Right ventricle myocardium inferior (tissue), 1 donor: ENCODE results near the gene PAOX. TPM values are rescaled to one million over a fixed set of nuclear protein-coding genes. Genes with fewer than 3 reads are reported as not detected.
"Not testable (repeated sequence)": the region's sequence is repeated elsewhere in the genome, so short reads cannot be mapped to it uniquely, and the experiment has no call there.

Source experiments
- ATAC-seq: fragments of 200-7000 bp; cut with Tn5 transposase; one replicate; pipeline ENCODE4 v1.9.1; 2020; ENCODE audit warnings: mild to moderate bottlenecking, moderate library complexity
- DNase-seq: peaks from one replicate; pipeline ENCODE4 v3.0.0; 2021; ENCODE audit errors: missing footprints
- intact Hi-C: fragments of 100-400 bp; cut with DNase I; formaldehyde crosslinking; loops from one replicate; pipeline ENCODE4 v1.11.0; 2022
- total RNA-seq: library from RNA; stranded (reverse); fragmentation: NEBNext Ultra II Directional; extraction: Animal tissue kit (Norgen Biotek cat#: 25700); gene quantifications from one replicate; pipeline ENCODE4 v1.2.1, GENCODE V29; 2021
- donor health status: DM: no; HTN: yes; CAD: no; lungs with severe emphysema.

PAOX gene
- total RNA-seq, 1 donor from 2014 or later = 3.5 TPM

DNA sequence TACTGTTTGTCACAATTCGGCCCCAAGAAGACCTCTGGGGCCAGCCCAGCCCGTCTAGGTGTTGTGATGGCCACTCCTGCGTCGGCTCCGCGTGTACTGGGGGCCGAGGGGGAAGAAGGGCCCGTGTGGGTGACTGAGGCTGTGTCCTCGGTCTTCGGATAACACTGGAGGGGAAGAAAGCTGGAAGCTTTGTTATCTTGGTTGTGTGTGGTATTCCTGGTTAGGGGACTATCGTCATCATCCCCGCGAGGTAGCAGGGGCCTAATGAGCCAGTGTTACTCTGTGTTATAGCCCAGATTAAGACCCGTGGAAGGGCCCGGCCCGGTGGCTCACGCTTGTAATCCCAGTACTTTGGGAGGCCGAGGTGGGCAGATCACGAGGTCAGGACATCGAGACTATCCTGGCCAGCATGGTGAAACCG is 15.7 kb downstream of the PAOX start:
- intact Hi-C loops = no loop called here
- DNase-seq = no peak
- no peak for ATAC-seq

DNA sequence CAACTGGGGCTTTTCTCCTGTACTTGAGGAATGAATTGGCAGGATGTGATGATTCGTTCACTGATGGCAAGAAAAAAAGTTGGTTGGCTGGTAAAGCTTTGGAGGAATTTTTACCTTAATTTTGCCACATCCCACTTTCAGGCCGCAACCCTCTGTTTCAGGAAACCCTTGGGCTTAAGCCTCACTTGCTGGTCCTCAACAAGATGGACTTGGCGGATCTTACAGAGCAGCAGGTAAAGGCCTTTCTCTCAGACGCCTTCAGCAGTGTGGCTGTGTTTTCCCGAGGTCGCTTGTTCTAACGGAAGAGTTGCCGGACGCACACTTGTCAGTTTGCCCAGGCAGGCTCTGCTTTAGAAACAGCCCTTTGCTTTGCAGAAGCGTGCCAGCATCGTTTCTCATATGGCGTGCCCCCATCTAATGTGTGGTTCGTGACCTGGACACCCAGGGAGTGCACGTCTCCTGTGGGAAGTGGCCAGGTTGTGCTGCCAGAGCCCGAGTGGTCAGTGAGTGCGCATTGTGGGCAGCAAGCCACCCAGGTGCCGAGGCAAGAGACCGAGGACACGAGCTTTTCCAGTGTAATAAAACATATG is 17.1 kb downstream of the PAOX start:
- ATAC-seq = no peak
- no peak for DNase-seq
- intact Hi-C loops = no loop called here

DNA sequence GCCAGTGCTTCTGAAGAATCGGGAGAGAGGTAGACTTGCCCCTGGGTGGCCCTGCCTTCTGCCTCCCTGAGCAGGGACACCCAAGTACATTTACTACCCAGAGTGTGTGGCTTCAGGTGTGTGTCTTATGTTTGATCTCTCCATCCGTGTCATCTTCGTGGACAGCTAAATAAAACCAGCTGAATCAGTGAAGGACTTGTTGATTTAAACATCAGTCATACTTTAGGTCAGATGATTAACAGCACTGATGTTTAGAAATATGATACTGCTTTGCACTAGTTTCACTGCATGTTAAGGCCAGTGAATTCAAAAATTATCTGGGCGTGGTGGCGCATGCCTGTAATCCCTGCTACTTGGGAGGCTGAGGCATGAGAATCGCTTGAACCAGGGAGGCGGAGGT is 18.9 kb downstream of the PAOX start:
- intact Hi-C loops = no loop called here
- DNase-seq (no peak), ATAC-seq (no peak)

DNA sequence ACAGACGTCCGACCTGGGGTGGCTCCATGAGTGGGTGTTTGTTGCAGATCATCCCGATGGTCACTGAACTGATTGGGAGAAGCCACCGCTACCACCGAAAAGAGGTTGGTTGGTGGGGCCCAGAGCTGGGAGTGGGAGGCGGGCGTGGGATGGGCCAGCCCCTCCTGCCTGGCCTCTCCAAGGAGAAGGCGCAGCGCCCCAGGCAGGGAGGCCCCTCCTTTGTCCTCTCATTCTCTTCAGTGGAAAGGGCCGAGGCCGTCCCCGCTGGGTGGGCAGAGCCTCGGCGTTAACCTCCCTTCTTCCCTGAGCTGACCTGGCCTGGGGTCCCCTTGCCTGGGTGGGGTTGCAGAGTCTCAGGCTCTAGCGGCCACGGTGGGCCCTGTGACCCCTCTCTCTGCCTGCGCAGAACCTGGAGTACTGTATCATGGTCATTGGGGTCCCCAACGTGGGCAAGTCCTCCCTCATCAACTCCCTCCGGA is 20.1 kb downstream of the PAOX start:
- DNase-seq (no peak), ATAC-seq (no peak)
- intact Hi-C loops = no loop called here

GRCh38 chr10:133400624-133401424 is 21.8 kb downstream of the PAOX start:
- intact Hi-C loops = no loop called here
- ATAC-seq = no peak
- DNase-seq = peak; percentile 14

- intact Hi-C loops = no loop called here
- peak; percentile 28 for DNase-seq
- ATAC-seq = no peak
Measured at GRCh38 chr10:133401500-133401899, 22.4 kb downstream of the PAOX start.

DNA sequence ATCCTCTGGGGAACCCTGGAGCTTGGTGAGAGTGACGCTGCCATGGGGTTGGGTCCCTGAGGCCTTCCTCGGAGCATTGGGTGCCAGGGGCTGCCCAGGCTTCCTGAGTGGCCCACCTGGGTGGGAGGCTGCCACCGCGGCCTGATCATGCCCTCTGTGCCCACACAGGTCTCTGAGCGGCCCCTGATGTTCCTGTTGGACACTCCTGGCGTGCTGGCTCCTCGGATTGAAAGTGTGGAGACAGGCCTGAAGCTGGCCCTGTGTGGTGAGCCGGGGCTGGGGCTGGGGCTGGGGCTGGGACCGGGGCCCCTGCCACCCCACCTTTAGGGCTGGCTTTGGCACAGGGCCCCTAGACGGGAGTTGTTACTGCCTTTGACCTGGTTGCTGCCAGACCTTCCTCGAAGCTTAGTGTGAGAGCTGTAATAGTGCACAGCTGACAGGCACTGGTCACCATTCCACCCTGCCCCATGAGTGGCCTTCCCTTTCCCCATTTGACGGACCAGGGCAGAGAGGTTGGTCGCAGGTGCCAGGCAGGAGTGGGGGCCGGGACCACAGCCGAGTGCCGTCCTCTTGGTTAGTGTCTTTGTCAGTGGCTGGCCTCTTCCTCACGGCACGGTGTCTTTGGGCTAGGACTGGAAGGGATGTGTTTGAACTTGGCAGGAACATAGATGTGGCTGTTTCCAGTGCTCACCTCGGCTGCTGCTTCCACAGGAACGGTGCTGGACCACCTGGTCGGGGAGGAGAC is 23.1 kb downstream of the PAOX start:
- ATAC-seq (peak; percentile 20), DNase-seq (peak; percentile 55)
- intact Hi-C loops = no loop called here

GRCh38 chr10:133403359-133403758 is 24.3 kb downstream of the PAOX start:
- intact Hi-C loops = no loop called here
- peak; percentile 14 for DNase-seq
- ATAC-seq = no peak

DNA sequence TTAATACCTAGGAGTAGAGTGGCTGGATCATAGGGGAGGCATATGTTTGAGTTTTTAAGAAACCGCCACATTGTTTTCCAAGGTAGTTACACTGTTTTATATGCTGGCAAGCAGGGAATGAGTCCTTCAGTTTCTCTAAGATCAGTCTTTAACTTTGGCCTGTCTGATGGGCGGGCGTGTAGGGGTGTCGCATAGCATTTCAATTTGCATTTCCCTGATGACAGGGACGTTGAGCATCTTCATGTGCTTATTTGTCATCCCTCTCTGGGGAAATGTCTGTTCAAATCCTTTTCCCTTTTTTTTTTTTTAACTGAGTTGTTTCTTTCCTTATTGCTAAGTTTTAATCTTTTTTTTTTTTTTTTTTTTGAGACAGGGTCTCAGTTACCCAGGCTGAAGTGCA is 24.7 kb downstream of the PAOX start:
- ATAC-seq = no peak
- DNase-seq = no peak
- intact Hi-C loops = no loop called here

- no peak for DNase-seq
- no peak for ATAC-seq
- intact Hi-C loops = no loop called here
Measured at GRCh38 chr10:133405272-133405671, 26.2 kb downstream of the PAOX start.

- intact Hi-C loops = no loop called here
Measured at GRCh38 chr10:133405844-133406527, 26.9 kb downstream of the PAOX start.

DNA sequence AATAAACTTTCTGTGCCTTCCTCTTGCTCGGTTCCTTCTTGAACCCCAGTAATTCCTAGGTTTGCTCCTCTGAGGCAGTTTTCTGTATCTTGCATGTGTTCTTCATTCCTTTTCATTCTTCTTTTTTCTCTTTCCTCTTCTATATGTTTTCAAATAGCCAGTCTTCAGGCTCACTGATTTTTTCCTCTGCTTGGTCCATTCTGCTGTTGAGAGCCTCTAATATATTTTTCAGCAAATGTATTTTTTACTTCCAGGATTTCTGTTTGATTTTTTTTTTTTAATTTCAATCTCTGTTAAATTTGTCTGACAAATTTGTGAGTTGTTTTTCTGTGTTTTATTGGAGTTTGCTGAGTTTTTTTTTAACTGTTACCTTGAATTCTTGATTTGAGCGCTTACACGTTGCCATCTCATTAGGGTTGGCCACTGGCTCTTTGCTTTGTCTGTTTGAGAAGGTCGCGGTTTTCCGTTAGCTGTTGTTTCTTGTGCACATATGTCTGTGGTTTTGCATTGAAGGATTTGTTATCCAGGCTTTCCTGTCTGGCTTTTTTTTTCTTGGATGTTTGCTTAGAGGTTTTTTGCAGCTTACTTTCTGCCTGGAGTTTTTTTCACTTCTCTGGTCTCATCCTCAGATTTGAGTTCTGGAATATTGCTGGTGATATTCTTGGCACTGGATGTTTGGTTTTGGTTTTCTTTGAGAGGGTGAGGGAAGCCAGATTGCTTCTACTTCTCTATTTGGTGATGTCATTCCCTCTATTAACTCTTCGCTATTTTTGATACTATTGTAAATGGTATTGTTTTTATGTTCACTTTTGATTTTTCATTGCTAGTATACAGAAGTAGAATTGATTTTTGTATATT is 32.7 kb downstream of the PAOX start:
- intact Hi-C loops = no loop called here
- DNase-seq (no peak), ATAC-seq (no peak)

More at GRCh38 chr10:133405844-133406527, 26.9 kb downstream of the PAOX start:
- DNase-seq (no peak), ATAC-seq (no peak)

GRCh38 chr10:133412381-133412711 is 33.3 kb downstream of the PAOX start:
- intact Hi-C loops = no loop called here
- DNase-seq (no peak), ATAC-seq (no peak)

DNA sequence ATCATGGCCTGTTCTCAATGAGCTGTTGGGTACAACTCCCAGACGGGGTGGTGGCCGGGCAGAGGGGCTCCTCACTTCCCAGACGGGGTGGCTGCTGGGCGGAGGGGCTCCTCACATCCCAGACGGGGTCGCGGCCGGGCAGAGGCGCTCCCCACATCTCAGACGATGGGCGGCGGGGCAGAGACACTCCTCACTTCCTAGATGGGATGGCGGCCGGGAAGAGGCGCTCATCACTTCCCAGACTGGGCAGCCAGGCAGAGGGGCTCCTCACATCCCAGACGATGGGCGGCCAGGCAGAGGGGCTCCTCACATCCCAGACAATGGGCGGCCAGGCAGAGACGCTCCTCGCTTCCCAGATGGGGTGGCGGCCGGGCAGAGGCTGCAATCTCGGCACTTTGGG is 35.3 kb downstream of the PAOX start:
- intact Hi-C loops, ATAC-seq, DNase-seq: not testable (repeated sequence)

DNA sequence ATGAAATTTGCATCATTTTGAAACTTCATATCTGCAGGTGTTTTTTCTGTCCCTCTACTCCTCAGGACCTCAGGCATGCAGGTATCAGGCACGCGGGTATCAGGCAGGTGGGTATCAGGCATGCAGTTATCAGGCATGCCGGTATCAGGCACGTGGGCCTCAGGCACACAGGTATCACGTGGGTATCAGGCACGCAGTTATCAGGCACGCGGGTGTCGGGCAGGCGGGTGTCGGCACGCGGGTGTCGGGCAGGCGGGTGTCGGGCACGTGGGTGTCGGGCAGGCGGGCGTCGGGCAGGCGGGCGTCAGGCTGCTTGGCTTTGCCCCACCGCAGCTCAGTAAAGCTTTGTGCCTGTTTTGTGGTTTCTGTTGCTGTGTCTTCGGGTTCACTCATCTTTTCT is 36.7 kb downstream of the PAOX start:
- ATAC-seq (no peak), DNase-seq (no peak)
- intact Hi-C loops = no loop called here

DNA sequence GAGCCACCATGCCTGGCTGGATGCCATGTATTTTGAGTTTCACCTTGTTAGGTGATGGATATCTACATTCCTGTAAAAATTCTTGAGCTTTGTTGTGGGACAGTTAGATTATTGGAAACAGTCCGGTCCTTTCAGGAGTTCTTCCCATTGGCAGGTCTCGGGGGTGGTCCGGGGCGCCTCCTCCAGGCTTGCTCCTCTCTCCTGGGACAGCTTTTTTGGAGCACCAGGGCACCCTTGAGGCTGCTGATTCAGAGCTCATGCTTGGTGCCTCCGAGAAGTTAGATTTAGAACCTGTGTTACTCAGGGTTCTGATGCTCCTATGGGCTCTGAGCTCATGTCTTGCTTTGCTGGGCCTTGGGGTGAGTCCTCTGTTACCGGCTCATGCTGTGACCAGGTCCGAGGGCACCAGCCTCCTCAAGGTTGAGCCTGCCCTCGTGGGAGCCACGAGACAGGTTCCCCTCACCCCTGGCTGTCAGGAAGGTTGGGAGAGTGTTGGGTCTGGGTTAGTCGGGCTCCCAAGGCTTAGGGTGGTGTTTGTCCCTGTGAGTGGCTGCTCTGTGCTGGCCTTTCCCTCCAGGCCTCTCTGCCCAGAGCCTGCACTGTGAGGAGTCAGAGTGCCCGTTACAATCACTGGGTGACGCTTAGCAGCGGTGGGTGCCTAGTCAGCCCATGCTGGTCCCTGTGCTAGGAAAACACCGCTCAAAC is 39.4 kb downstream of the PAOX start:
- DNase-seq (peak; percentile 32), ATAC-seq (no peak)
- intact Hi-C loops = no loop called here

DNA sequence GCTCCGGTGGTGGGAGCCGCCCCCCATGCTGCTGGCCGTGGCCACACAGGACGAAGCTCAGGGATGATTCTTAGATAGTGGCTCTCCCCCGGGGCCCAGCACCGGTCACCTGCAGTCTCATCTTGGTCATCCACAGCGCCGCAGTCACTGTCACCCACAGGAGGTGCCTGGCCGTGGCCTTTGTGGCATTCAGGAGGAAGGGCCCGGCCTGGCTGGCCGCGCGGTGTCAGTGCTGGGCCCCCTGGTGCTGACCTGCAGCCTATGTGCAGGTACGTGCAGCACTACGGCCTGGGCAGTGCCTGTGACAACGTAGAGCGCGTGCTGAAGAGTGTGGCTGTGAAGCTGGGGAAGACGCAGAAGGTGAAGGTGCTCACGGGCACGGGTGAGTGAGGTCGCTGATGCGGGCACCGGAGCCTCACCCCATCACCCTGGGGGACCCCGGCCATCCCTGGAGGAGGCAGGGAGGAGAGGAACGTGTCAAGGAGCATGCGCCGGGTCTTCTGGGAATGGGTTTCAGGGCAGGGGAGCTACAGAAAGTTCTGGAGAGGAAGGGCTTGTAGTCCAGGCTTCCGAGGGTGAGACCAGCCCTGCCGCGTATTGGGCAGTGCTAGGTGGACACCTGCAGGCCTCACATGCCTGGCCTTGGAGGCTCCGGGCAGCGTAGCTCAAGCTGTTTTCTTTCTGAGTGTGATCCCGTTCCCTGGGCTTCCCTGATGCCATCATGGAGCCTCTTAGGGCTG is 40.3 kb downstream of the PAOX start:
- intact Hi-C loops = no loop called here
- DNase-seq = peak; percentile 41
- ATAC-seq = no peak
